HG02763 (cell line): Measurements from ENCODE around the gene BTBD7.
"Not testable (repeated sequence)": the region's sequence is repeated elsewhere in the genome, so short reads cannot be mapped to it uniquely, and the experiment has no call there.

Experiments
- ATAC-seq: cut with Tn5 transposase; IDR thresholded peaks from one replicate; pipeline ENCODE4 v1.9.1; 2021; ENCODE audit warnings: mild to moderate bottlenecking, moderate library complexity; ENCODE audit not compliant: unreplicated experiment

Gene BTBD7

DNA sequence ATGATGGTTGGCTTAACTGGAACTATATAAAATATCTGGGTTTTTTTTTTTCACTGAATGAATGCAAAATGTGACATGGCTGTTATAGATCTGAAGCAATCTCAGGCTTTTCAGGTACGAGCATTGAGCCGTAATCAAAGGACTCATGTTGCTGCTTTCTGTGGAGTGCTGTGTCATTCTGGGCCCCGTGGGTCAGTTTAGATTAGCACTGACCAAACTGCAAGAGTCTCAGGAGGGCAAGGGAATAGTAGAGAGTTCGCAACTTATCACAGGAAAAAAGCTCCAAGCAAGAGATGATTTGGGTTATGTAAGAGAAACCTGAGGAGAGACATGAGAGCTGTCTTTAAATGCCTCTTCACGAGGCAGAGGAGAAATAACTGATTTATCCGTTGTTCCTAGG, 66.7 kb downstream of the BTBD7 start:
- no peak for ATAC-seq

DNA sequence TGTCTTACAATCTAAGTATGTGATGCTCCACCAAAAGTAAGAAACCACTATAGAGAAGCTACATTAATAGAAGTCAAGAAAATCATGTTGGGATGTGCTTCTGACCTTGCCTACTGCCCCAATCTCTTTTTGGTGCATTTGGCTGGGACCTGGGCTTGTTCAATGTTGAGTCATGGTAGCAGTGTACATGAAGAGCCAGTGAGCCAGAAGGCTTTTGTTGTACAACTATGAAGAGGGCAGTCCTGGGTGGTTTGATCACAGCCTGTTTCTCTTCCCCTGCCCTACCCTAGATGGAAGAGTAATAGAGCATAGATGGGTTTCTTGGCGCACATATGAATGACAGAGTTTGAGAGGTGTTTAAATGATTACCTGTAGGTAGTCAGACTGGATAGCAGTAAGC, 69.4 kb downstream of the BTBD7 start:
- no peak for ATAC-seq

DNA sequence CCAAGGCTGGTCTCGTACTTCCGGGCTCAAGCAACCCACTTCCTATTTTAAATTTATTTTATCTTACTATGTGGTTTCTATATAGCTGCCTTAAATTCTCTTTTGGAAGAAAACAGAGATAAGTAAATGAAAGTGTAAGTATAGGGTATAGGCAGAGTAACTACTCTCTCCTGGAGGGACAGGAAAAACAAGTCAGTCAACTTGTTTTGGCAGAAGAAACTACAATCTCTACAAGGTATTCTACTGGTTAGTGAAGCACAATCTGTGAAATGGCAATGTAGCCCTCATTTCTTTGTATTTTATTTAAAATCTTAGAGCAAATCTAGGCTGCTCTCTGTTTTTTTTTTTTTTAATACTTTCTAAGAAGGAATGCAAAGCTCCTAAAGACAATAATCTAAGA, 70.4 kb downstream of the BTBD7 start:
- ATAC-seq: no peak

DNA sequence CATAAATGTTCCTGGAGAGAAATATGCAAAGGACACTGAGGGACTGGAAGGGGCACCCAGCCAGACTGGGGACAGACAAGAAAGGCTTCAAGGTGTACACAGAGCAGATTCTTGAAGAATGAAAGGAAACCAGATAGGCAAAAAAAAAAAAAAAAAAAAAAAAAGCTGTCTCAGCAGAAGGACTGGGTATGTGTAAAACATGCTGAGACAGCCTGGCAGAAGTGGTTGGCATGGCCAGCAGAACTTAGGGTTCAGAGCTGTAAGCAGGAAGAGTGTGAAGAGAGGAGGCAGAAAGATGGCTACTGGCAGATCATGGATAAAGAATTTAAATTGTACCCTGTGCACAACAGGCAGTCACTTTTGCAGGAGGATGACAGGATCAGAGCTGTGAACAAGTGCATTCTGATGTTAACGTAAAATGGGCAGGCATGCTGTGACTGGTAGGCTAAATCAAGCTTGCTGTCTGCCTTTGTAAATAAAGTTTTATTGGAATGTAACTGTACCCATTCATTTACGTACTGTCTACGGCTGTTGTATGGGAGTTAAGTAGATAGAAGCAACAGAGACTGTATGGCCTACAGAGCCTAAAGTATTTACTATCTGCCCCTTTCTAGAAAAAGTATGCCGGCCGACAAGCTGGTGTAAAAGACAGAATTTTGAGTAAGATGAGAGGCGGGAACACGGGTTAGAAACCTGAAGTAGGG, 83.6 kb downstream of the BTBD7 start:
- no peak for ATAC-seq

DNA sequence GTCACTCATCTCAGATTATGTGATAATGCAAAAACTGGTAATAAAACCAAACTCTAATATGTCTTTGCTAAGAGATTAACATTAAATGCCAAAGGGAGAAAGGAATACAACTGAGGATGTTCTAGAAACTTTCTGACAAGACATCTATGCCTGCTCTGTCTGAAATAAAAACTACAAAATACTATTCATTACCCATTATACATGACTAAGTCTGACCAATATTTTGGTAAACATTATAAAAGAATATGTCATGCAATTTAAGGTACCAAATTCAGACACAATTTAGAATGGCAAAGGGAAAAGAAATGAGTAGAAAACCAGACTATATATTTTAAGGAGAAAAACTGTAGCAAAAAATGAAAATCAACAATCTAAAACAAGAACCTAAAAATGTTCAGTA, 86.3 kb downstream of the BTBD7 start:
- no peak for ATAC-seq

DNA sequence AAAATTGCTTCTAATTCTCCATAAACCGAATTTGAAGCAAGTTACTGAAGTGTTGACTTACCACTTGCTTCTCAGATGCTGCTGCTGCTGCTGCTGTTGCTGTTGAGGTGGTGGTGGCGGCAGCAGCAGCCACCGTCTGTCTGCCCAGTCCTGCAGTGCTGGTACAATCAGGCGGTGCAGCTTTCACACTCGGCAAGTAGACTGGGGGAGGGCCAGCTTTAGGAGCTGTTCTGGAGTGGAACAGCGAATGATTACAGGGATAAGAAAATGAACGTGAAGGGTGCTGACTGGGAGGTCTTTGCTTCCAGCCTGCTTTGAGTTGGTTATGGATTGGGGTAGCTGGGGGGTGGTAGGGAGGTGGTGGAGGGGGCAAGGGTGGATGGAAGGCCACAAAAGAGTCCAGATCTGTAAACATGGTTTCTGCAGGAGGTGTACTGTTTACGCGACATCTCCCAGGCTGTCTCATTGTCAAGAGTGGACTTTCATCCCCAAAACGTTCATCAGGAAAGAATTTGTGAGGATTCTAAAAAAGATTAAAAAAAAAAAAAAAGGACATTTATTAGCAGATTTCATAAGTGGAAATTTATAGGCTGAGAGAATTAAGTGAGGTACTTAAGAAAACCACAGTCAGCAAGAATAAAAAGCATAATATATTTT, 86.9 kb downstream of the BTBD7 start:
- ATAC-seq: no peak

DNA sequence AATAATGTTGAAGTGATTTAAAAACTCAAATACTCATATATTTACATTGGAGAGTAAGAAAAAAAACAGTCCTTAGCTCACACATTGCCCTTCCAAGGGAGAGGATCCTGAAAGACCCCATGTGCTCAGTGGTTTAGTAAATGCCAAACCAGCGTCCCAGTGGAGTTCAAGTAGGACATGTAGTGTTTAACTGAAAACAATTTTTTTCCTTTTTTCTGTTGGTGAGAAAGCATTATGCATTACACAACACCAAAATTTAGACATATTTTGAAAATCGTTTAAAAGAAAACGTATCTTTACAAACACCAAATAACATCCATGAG, 92.2 kb downstream of the BTBD7 start:
- ATAC-seq: no peak

DNA sequence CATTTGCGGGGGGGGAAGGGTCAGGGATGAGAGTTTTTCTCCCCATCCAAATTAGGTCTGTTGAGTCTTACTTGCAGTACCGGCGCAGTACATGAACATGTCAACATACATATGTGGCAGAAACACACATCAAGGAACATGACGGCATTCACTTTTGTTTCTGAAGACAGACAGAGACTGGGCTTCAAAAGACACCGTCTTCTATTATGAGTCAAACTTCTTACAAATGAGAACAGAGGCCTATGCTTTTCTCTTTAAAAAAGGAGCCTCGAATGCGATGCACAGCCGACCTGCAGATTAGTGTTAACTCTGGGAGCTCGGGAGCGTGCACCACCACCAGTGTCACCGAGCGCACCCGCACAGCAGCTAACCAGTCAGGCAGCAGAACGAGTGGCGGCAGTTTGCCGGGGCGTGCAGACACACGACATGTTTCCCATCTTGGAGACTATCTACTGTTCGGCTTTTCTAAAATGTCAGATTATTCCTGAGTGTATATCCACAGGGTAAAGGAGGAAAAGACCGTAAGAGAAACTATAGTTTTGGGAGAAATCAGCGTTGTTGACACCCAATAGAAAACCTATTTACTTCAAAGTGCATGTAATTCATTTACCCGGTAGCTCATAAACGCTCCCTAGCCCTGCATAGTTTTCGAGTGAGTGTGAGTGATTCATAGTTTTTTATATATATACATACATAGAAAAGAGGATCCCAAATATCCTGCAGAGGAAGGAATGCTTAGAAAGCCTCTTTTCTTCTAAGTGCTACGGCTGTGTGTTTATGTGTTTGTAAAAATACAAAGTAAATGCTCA, 92.8 kb downstream of the BTBD7 start:
- ATAC-seq: no peak

DNA sequence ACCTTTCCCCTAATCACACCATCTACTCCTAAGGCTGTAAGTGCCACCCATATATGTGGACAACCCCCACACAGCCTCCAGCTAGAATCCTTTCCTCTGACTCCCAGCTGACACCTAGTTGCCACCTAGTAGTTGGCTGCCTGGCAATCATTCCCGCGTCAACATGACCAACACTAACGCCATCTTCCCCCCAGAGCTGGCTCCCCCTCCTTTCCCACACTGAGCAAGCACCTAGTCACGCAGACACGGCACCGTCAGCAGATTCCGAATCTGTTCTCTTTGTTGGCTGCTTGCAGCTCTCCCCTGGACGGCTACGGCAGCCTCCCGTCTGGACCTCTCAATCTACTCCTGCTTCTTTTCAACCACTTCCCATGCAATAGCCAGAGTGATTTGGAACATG, 98.0 kb downstream of the BTBD7 start:
- ATAC-seq: no peak

DNA sequence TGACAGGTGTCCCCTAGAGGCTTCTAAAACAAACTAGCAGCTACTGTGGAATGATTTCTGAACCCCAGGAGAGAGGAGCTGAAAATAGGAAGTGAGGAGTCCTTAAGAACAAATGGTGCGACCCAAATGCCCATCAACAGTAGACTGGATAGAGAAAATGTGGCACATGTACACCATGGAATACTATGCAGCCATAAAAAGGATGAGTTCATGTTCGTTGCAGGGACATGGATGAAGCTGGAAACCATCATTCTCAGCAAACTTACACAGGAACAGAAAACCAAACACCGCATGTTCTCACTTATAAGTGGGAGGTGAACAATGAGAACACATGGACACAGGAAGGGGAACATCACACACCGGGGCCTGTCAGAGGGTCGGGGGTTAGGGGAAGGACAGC, 99.8 kb downstream of the BTBD7 start:
- not testable (repeated sequence) for ATAC-seq

DNA sequence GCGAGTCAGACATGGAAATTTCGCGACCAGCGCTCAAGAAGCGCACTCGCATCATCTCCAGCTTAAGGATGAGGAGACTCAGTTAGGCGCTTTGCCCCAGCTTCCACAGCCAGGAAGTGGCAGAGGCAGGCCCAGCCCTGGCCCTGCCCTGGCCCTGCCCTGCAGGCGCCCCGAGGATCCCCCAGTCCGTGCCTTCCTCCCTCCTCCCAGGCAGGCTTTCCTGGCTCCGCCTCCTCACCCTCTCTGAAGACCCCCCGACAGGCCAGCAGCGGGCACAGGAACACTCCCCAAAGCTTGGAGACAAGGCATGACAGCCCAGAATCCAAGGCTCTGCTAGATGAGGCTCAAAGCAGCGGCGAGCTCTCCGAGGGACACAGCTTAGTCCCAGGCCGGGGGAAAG, 100.7 kb downstream of the BTBD7 start:
- no peak for ATAC-seq

DNA sequence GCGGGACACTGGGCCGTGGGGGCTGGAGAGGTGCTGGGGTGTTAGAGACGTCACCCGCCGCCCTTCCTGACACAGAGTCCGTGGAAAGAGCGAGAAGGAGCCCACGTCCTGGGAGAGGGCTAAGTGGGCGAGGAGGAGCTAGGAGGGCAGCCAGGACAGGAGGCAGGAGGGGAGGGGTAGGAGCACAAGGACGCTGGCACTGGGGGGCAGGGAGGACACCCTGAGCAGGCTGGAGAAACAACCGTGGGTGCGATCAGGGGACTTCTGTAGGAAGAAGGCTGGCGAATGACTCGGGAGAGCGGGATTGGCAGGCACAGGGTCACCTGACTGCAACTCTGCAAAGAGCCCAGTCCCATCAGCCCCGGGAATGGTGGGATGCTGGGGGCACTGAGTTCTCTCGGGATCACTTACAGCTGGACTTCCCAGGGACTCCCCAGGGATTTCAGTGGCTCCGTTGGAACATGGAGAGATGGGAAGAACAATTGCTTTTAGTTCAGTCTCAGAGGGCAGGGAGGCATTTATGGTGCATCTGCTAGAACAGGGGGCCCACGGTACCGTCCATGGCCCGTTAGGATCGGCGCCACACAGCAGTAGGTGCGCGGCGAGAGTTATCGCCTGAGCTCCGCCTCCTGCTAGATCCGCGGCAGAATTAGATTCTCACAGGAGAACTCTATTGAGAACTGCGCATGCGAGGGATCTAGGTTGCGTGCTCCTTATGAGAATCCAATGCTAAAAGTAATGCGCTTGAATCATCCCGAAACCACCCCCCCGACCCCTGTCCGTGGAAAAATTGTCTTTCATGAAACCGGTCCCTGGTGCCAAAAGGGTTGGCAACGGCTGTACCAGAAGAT, 101.5 kb downstream of the BTBD7 start:
- ATAC-seq: no peak

DNA sequence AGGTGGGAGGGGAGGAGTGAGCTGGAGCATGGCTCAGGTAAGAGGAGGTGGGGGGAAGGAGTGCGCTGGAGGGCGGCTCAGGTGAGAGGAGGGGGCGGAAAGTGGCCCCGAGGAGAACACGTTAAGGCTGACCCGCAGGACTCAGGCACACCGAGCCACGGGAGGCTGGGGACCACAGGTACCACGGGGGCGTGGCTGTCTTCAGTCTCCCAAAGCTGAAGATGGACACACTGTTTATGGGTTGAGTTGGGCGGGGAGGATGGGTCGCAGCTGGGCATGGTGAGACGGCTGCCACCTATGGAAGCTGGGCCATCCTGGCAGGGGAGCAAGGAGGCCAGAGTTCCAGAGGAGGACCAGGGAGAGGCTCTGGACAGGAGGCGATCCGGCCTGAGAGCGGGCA, 102.3 kb downstream of the BTBD7 start:
- ATAC-seq: no peak

DNA sequence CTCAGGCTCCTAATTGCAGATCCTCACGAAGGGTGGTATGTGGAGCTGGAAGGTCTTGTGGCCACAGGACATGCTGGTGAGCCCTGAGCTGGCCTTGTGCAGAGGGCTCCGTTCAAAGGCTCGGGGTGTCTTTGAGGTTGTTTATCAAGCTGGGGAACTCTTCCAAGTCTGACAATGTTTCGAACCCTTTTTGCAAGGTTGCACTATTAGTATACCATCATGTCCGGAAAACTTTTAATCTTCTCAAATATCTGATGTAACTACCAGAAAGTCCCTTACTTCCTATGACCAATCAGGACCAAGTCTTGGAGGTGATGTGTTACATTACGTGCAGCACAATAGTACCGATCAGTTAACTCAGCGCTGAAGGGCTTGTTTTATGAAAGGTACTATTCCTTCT, 104.3 kb downstream of the BTBD7 start:
- no peak for ATAC-seq

DNA sequence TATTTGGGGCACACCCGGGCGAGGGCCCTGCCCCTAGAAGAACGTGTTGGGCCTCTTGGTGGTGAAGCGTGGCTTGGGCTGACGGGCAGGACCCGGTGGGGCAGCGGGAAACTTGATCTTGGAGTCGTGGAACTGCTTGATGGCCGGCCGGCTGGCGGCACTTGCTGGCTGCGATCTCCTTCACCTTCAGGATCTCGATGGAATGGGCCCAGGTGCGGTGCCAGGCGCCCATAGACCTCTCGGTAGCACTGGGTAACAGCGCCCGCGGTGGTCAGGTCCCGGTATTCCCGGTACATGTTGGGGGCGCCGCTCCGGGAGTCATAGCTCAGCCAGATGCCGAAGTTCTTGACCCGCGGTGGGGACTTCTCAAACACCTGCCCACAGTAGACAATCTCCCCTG, 109.3 kb downstream of the BTBD7 start:
- no peak for ATAC-seq

DNA sequence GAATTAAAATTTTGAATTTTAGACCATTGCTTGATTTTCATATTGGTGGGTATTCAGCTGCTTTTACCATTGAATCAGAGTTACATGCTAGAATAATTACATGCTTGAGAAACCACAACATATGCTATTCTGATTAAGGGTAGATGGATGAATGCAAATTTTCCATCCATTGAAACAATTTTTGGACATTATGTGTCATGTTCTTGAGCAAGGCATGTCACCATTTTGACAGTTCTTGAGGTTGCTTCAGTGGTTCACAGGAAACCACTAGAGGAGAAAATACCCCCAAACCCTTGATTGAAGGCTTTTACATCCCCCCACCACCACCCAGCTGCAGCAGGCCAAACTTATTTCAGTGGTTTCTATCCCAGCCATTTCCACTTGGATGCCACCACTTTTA, 112.3 kb downstream of the BTBD7 start:
- no peak for ATAC-seq

DNA sequence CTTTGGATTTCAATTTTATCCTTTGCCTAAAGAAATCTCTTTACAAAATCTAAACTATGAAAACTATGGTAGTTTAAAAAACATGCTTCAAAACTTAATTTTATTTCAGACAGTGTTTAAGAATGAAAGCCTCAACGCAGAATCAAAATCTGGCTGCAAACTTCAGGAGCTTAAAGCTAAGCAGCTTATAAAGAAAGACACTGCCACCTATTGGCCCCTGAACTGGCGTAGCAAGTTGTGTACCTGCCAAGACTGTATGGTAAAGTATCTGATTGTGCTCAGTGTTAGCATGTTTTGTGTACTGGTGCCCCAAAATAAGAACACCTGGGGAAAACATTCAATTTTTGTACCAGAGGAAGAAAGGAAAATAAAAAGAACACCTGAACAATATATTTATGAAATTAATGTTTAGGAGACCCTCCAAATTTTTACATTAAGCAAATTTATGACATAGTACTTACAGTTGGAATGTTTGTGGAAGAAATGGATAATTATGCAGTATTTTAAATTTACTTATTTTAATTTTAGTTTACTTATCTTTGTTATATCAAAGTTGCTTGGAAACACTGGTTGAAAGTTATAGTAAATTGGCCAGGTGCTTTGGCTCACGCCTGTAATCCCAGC, 113.6 kb downstream of the BTBD7 start:
- no peak for ATAC-seq

DNA sequence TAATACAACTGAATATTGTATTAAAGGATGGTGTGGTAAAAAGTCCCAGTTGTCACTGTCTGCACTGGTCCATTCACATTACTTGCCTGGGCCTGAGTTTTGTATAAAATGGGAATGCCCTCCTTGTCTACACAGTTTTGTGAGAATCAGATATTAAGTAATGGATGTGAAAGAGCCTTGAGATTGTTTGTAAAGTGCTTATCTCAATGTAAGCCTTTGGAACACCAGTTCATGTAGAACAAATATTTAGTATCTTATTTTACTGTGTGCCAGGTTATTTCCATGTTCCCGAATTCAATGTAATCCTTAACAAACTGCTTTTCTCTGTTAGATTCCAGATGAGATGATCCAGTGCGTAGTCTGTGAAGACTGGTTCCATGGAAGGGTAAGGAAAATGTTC, 118.2 kb downstream of the BTBD7 start:
- no peak for ATAC-seq

DNA sequence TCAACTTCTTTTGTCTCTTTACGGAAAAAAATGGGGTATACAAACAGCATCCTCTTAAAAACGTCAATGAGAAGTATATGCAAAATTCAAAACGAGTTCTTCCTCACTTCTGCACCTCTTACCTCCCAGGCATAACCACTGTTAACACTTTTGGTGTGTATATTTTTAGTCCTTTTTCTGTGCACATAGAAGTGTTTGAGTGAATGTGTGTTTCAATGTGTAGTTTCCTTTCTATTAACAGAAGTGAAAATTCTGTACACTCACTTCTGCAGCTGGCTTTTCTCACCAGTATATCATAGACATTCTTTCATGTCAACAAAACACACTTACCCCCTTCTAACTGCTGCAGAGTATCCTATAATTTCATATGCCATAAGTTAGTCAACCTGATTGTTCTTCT, 120.4 kb downstream of the BTBD7 start:
- ATAC-seq: no peak

DNA sequence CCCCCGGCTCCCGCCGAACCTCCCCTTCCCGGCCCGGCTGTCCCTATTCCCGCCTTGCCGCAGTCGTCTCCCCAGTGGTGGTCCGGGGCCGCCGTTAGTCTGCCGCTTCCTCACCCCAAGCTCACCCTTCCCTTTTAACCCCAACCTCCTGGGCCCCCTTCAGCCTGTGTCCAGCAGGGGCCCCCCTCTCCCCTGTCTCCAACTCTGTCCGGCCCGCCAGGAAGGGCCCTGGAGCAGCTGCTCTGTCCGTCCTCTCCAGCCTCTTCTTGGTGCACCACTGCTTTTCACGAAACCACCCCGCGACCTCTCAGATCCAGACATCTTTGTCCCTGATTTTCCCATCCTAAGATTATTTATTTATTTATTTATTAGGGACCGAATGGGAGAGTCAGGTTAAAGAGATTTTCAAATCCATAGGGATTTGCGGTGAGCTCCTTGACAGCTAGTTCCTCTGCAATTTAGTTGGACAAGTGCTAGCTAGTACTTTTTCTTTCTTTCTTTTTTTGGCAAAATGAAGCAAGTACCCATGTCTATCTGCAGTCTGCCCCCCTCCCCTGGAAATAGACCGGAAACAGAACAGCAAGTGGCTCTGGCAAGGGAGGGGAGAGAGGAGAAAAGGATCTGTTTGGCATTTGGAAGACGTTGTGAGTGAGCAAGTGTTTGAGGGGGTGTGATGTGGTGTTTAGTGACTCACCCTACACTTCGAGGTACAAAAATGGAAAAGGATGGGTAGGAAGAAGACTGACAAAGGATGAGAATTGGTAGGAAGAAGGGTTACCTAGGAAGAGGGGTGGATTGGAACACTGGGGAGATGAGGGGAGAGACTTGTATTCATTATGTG, 125.1 kb downstream of the BTBD7 start:
- peak; percentile 28 for ATAC-seq
